ENCODE results near the gene NAA11.

NAA11 gene

DNA sequence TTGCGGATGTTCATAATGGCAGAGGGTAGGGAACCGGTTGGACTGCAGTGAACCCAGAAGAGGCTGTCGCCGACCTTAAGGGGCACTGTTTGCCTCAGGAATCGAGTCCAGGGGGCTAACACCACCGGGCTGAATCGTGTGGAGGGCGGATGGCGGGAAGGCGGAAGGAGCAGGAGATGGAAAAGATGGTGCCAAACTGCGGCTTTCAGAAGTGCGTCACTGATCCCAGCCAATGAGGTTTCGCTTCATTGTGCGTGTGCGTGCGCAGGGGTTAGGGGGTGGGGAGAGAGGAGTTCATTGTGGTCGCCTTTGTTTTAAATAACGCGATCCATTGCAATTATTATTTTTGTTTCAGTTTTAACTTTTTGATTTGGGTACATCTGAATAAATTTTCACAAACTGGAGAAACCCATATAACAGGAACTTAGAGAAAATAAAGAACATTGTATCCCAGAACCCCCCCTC is at the start of gene NAA11:
NAA11 (minus strand) TSS at position 198 of the 465 bp plus-strand sequence; CDS start at position 14, 184 bp downstream.
- DNase-seq: no peak

GRCh38 chr4:79370026-79370425 is 44.2 kb upstream of the NAA11 start:
- no peak for DNase-seq

- DNase-seq: no peak
Measured at GRCh38 chr4:79367096-79367495, 41.2 kb upstream of the NAA11 start.

DNA sequence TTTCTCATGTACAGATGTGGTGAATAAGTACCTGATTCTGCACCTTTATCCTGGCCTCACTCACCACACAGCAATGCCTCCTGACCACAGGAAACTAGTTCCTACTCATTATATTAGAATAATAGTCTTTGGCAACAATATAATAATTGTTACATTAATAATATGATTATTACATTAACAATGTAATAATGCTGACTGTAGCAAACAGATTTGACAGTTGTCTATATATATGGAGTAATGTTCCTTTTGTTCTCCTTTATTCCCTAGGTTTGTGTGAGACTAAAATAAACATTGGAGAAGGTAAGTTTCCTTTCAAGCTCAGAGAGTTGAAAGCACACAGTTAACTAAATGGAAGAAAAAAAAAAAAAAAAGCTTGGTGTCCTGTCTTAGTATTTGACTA is 40.6 kb upstream of the NAA11 start:
- DNase-seq: no peak

DNA sequence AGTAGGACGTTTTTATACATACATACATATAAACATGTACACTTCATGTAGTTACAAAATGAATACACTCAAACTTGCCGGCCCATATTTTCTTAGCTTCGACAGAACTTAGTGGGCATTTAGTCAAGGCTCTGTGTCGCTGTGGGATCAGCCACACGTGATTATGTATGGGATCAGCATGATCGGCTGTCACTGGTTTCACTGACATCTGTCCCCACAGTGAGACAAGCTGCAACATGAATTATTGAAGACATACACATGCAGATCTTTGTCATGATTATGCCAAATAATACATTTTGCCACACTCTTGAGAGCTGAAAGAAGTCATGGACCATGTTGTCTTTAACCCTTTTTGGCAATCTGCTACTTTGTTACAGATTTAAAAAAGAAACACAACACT is 38.2 kb upstream of the NAA11 start:
- DNase-seq: no peak

DNA sequence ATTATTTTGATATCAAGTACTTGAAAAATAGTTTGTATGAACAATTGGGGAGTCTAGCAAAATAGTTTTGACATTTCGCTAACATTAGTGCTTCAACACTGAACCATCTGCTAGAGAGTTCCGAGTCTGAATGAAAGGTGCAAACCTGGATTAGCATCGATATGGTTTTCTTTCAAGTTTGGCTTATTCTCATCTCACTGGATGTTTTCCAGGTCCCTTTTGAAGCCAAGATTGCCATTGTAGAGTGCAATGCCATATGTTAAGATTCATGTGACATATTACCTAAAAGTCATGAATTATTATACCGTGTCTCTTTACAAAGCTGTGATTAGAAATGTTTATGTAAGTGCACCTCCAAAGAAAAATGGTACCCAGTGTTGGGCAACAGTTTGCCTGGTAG is 36.8 kb upstream of the NAA11 start:
- DNase-seq: no peak

DNA sequence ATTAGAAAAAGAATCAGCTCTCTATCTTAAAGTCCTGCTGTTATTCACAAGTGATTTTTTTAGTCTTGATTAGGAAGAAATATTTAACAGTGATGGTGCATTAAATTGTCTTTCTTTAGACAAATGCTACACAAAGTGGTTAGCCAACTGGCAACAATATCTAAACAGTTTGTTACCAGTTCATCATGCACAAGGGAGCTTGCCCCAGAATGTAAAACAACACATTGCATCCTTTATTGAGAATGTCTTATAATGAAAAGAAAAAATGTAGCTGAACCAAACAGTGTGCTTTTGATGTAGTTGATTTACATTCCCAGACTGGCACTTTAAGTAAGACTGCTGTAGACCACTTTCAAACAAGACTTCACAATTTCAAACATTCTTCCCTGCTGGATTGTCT is 34.1 kb upstream of the NAA11 start:
- no peak for DNase-seq

DNA sequence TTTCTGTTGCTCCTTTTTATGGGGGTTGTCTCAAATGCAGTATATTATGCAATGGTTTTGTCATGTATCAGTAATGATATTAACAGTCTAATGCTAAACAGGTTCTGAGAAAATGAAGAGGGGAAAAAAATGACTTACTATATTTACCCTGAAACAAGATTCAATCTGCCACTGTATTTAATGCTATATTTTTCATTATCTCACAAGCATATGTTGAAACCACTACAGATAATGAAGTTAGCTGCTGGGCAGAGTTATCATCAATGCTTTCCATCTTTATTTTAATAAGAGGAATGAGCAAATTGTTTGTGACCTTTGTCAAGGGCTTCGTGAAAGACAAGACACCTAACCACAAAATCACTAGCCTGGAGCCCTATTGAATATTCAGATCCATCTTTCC is 32.6 kb upstream of the NAA11 start:
- DNase-seq: no peak

GRCh38 chr4:79357365-79357764 is 31.5 kb upstream of the NAA11 start:
- DNase-seq: no peak

- DNase-seq: no peak
Measured at GRCh38 chr4:79353075-79353474, 27.2 kb upstream of the NAA11 start.

DNA sequence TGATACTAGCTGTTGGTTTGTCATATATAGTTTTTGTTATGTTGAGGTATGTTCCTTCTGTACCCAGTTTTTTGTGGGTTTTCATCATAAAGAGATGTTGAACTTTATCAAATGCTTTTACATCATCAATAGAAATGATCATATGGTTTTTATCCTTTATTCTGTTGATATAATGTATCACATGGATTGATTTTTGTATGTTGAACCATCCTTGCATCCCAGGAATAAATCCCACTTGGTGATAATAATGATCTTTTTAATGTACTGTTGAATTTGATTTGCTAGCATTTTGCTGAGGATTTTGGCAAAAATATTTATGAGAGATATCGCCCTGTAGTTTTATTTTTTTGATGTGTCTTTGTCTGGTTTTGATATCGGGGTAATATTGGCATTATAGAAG is 22.5 kb upstream of the NAA11 start:
- no peak for DNase-seq

- DNase-seq: no peak
Measured at GRCh38 chr4:79341893-79342653, 16.2 kb upstream of the NAA11 start.

DNA sequence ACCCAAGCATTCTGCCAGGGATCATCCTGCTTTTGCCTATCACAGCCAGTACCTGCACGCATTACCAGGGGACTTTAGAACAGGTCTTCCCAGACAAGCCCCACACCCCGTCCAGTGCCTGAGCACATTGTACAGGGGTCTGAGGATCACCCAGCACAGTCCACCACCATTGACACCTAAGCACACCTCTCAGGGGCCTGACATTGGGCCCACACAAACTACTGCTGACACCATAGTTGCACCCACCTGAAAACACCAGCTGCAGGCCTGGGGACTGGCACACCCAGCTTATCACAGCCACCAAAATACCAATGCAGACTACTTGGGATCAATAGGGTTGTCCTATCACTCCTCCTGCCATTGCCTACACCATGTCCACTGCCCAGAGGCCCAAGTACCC is 14.7 kb upstream of the NAA11 start:
- no peak for DNase-seq

DNA sequence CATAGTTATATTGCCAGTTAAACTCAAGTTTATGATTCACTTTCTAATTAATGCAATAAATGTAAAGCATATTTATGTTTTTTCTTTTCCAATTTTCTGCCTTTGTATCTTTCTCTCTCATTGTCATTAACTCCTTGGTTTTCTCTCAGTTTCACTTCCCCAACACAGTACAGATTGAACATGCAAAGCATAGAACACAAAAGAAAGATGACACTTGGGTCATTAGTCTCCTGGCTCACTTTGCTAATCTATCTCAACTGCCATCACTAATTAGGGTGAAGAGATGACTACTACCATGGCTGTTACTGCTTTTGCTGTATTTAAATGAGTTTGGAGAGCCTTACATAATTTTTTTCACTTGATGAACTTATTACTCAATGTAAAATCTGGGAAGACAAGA is 12.3 kb upstream of the NAA11 start:
- no peak for DNase-seq

- DNase-seq: no peak
Measured at GRCh38 chr4:79334783-79335182, 8.9 kb upstream of the NAA11 start.

- DNase-seq: no peak
Measured at GRCh38 chr4:79334341-79334740, 8.5 kb upstream of the NAA11 start.

DNA sequence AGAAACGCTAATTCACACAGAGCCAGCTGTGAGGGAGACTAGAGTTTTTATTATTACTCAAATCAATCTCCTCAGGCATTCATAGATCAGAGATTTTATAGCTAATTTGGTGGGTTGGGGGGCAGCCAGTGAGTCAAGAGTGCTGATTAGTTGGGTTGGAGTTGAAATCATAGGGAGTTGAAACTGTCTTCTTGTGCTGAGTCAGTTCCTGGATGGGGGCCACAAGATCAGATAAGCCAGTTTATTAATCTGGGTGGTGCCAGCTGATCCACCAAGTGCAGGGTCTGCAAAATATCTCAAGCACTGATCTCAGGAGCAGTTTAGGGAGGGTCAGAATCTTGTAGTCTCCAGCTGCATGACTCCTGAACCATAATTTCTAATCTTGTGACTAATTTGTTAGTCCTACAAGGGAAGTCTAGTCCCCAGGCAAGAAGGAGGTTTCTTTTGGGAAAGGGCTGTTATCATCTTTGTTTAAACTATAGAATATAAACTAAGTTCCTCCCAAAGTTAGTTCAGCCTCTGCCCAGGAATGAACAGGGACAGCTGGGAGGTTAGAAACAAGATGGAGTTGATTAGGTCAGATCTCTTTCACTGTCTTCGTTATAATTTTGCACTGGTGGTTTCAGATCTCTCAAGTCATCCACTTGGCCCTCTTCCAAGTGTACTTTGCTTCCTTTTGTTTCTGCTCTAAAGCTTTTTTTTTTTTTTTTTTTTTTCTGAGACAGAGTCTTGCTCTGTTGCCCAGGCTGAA is 5.4 kb upstream of the NAA11 start:
- peak; percentile 59 for DNase-seq

- no peak for DNase-seq
Measured at GRCh38 chr4:79330720-79331119, 4.9 kb upstream of the NAA11 start.

- no peak for DNase-seq
Measured at GRCh38 chr4:79325436-79325835, 425 bp downstream of the NAA11 start.

DNA sequence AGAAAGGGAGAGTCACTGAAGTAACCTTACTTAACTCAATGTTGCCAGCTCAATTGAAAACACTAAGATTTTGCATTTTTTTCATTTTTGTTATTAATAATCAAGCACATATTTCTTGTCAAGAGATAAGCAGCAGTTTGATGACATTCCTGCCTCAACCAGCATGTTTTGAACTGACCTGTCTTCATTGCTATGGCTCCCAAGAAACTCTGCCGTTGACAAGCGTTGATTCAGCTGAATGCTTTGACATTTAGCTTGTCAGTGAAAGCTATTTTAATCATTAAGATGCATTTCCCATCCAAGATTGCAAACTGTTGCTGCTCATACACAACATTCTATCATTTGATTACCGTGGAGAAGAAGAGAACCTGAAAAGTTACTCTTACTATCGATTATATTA is 5.9 kb downstream of the NAA11 start:
- DNase-seq: no peak

DNA sequence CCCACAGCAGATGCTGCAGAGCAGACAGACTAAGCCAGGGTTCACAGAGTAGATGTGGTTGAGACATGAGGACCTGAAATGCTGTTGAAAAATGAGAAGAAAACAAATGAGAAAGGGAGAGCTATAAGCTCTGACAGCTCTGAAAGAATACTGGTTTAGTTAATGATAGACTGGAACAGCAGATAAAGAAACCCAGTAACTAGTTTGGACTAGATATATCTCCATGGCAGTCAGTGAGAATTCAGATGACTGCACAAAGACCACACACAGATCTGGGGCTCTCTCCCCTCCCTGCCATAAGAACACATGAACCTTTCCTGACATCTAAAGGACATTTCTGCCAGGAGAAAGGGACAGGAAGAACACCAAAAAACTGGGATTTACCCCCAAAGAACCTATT is 8.2 kb downstream of the NAA11 start:
- no peak for DNase-seq

DNA sequence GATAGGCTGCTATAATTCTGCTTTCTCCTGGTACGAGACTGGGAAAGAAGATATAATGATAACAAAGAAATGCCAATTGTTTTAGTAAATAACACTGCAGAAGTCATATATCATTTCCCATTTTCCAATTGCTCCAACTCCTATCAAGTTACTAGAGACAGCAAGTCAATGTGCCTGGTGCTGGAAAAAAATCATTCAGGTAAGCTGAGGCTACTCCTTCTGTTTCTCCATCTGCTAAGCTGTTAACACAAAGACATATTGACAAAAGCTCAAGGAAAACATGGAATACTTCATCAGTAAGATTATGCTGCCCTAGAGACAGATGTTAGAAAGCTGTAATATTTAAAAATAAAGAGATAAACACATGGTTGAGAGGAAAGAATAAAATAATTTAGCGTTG is 10.0 kb downstream of the NAA11 start:
- DNase-seq: no peak

DNA sequence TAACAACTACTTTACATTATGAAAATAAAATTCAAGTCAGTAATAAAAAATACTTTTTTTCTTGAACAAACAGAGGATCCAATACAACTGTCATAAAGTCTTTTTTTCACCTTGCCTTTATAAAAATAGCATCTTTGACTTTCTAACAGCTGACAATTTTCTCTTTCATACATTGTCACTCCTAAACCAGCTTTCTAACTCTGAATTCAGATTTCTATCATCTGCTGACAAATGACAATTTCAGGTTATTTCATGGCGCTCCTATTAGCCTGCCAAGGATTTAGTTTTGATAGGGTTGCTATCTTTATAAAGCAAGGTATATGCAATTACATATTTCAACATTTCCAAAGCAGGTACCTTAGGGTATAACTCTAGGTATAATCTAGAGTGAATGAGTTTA is 14.6 kb downstream of the NAA11 start:
- no peak for DNase-seq

DNA sequence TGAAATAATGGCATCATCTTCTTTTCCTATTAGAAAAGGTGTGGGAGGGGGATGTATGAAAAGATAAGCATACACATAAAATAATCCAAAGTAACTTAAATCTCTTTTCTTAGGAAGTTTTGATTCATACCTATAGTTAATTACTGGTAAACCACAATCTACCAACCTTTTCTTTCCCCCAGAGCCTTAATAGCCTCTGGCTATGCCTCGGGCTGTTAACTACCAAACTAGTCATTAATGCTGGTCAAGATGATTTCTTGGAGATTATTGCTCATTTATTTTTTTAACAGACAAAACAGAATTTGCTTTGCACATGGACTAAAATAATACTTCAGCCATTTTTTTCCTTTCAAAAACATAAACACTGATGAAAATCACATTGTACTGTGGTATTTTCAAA is 16.9 kb downstream of the NAA11 start:
- no peak for DNase-seq

DNA sequence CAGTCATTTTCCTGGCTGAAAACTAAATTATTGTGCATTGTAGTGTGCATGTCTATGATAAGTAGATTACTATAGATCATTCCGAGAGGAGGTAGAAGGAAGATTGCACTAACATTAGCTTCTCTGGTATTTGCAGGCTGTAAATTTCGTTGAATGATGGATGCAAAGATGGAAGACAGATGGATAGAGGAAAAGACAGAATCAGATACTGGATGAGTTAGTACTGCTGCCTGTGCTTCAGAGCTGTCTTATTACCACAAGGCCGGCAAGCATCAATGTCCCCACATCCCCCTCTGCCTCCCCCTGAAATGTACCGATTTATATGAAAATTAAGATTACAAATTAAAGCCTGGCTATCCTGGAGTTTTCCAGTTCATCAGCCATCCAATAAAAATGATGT is 17.7 kb downstream of the NAA11 start:
- no peak for DNase-seq

Data from fibroblast of skin of right quadriceps (primary cell).